K562 (cell line): ENCODE data around the gene TOM1L2.

Experiments used
- FOS ChIP-seq: IDR thresholded peaks from 3 replicates; pipeline ENCODE4 v1.6.1; 2011; ENCODE audit not compliant: insufficient read length; ENCODE audit errors: extremely low read depth
- MAX ChIP-seq: sonication (generic); formaldehyde crosslinking; IDR thresholded peaks from 2 replicates; pipeline ENCODE4 v1.9.0; 2022; ENCODE audit warnings: mild to moderate bottlenecking, missing genetic modification reagents
- RAD51 ChIP-seq: fragments of 450-650 bp; IDR thresholded peaks from 2 replicates; pipeline ENCODE4 v1.7.1; 2016; ENCODE audit warnings: low read depth, mild to moderate bottlenecking, borderline replicate concordance
- RFX1 ChIP-seq: fragments of 450-650 bp; IDR thresholded peaks from 2 replicates; pipeline ENCODE4 v1.6.1; 2016; ENCODE audit warnings: mild to moderate bottlenecking, moderate library complexity
- XRCC4 ChIP-seq: IDR thresholded peaks from one replicate; pipeline ENCODE4 v1.6.1; 2011; ENCODE audit not compliant: insufficient read depth, insufficient read length; ENCODE audit errors: extremely low read depth
- ZNF407 ChIP-seq: fragments of 450-650 bp; IDR thresholded peaks from 2 replicates; pipeline ENCODE4 v1.6.1; 2016; ENCODE audit warnings: low read depth

GRCh38 chr17:17942846-17943245 lies 29.4 kb downstream of the TOM1L2 start:
- TF ChIP-seq FOS (no peak), RAD51 (no peak), ZNF407 (no peak), MAX (no peak), XRCC4 (no peak), RFX1 (no peak)
